H1 (cell line): ENCODE results near the gene ZBTB9. TPM values are rescaled to one million over a fixed set of nuclear protein-coding genes. Genes with fewer than 3 reads are reported as not detected.

ENCODE experiments used
- BCL11A ChIP-seq, 2 experiments: IDR thresholded peaks; one replicate each; pipeline ENCODE4 v1.6.1; 2011; ENCODE audit warnings: low read depth in 2 of 2, low read length in 2 of 2, mild to moderate bottlenecking in 2 of 2
- CEBPB ChIP-seq: IDR thresholded peaks from 2 replicates; pipeline ENCODE4 v1.6.1; 2012; ENCODE audit warnings: low read depth, low read length
- EGR1 ChIP-seq: IDR thresholded peaks from 2 replicates; pipeline ENCODE4 v1.6.1; 2011; ENCODE audit warnings: low read depth, low read length, borderline replicate concordance
- NRF1 ChIP-seq: IDR thresholded peaks from 2 replicates; pipeline ENCODE4 v1.6.1; 2011; ENCODE audit warnings: mild to moderate bottlenecking, low read depth, low read length, improper control_type of control experiment
- POLR2A ChIP-seq, 2 experiments: IDR thresholded peaks; 1 replicate in 1 of 2; 2 replicates in 1 of 2; pipeline ENCODE4 v1.6.1; 2011; ENCODE audit warnings: low read depth in 2 of 2, low read length in 2 of 2, mild to moderate bottlenecking in 2 of 2; ENCODE audit errors: control extremely low read depth in 1 of 2
- POLR2AphosphoS5 ChIP-seq: IDR thresholded peaks from 2 replicates; pipeline ENCODE4 v1.6.1; 2011; ENCODE audit warnings: low read depth, low read length
- RXRA ChIP-seq: IDR thresholded peaks from 2 replicates; pipeline ENCODE4 v1.6.1; 2011; ENCODE audit warnings: low read depth, mild to moderate bottlenecking, low read length, moderate library complexity; ENCODE audit not compliant: insufficient read depth
- TAF1 ChIP-seq: IDR thresholded peaks from 2 replicates; pipeline ENCODE4 v1.6.1; 2011; ENCODE audit warnings: mild to moderate bottlenecking, low read depth, low read length
- polyA plus RNA-seq, 7 experiments: library from polyadenylated mRNA; depleted of rRNA in 3 of 7; stranded (reverse) in 5 of 7; unstranded in 2 of 7; fragments of >200 nt in 5 of 7; fragments of 200-250 nt in 2 of 7; gene quantifications; 1 replicate in 5 of 7; 2 replicates in 1 of 7; 4 replicates in 1 of 7; pipeline versions ENCODE4 v1.2.1 to v1.2.3, GENCODE V29; 2011 to 2013; ENCODE audit warnings: missing spikeins in 2 of 7, mixed read lengths in 2 of 7
- total RNA-seq: library from RNA; stranded (reverse); fragmentation: NEBNext Ultra II Directional; extraction: Animal tissue kit (Norgen Biotek cat#: 25700); gene quantifications from 2 replicates; pipeline ENCODE4 v1.2.1, GENCODE V29; 2021
- TF ChIP-seq, protein P1 (sequence below): fragments of 300-600 bp; sonication (generic); IDR thresholded peaks from 2 replicates; pipeline ENCODE4 v1.7.1; 2012; ENCODE audit warnings: low read length, moderate library complexity, mild to moderate bottlenecking, inconsistent platforms; ENCODE audit not compliant: insufficient replicate concordance

Gene ZBTB9
- total and polyA plus RNA-seq, 2 of the 8 experiments (the other 6 are each of a cell fraction or from before 2014, with no cell fraction given) = 16.9 to 20.2 TPM

DNA sequence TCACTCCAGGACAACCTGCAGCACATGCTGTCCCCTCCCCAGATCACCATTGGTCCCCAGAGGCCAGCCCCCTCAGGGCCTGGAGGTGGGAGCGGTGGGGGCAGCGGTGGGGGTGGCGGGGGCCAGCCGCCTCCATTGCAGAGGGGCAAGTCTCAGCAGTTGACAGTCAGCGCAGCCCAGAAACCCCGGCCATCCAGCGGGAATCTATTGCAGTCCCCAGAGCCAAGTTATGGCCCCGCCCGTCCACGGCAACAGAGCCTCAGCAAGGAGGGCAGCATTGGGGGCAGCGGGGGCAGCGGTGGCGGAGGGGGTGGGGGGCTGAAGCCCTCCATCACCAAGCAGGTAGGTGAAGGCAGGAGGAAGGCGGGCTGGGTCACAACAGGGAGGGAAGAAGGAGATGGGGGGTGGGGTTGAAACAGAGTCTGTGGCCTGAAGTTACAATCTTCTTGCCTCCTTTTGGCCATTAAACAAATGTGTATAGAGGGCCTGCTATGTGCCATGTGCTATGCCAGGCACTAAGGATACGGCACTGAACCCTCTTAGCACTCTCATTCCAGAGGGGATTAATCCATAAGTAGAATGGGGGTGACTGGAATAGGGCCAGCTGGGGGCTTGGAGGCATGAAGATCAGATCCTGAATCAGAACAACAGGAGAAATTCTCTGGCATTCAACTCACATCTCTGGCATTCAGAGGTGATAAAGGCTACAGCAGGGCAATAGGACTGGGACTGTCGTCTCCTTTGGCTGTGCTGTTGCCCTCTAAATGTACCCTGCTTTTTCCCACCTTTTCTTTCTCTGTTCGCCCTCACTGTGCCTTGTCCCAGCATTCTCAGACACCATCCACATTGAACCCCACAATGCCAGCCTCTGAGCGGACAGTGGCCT, 10.5 kb upstream of the ZBTB9 start (continued):
- TF ChIP-seq, protein P1, sequence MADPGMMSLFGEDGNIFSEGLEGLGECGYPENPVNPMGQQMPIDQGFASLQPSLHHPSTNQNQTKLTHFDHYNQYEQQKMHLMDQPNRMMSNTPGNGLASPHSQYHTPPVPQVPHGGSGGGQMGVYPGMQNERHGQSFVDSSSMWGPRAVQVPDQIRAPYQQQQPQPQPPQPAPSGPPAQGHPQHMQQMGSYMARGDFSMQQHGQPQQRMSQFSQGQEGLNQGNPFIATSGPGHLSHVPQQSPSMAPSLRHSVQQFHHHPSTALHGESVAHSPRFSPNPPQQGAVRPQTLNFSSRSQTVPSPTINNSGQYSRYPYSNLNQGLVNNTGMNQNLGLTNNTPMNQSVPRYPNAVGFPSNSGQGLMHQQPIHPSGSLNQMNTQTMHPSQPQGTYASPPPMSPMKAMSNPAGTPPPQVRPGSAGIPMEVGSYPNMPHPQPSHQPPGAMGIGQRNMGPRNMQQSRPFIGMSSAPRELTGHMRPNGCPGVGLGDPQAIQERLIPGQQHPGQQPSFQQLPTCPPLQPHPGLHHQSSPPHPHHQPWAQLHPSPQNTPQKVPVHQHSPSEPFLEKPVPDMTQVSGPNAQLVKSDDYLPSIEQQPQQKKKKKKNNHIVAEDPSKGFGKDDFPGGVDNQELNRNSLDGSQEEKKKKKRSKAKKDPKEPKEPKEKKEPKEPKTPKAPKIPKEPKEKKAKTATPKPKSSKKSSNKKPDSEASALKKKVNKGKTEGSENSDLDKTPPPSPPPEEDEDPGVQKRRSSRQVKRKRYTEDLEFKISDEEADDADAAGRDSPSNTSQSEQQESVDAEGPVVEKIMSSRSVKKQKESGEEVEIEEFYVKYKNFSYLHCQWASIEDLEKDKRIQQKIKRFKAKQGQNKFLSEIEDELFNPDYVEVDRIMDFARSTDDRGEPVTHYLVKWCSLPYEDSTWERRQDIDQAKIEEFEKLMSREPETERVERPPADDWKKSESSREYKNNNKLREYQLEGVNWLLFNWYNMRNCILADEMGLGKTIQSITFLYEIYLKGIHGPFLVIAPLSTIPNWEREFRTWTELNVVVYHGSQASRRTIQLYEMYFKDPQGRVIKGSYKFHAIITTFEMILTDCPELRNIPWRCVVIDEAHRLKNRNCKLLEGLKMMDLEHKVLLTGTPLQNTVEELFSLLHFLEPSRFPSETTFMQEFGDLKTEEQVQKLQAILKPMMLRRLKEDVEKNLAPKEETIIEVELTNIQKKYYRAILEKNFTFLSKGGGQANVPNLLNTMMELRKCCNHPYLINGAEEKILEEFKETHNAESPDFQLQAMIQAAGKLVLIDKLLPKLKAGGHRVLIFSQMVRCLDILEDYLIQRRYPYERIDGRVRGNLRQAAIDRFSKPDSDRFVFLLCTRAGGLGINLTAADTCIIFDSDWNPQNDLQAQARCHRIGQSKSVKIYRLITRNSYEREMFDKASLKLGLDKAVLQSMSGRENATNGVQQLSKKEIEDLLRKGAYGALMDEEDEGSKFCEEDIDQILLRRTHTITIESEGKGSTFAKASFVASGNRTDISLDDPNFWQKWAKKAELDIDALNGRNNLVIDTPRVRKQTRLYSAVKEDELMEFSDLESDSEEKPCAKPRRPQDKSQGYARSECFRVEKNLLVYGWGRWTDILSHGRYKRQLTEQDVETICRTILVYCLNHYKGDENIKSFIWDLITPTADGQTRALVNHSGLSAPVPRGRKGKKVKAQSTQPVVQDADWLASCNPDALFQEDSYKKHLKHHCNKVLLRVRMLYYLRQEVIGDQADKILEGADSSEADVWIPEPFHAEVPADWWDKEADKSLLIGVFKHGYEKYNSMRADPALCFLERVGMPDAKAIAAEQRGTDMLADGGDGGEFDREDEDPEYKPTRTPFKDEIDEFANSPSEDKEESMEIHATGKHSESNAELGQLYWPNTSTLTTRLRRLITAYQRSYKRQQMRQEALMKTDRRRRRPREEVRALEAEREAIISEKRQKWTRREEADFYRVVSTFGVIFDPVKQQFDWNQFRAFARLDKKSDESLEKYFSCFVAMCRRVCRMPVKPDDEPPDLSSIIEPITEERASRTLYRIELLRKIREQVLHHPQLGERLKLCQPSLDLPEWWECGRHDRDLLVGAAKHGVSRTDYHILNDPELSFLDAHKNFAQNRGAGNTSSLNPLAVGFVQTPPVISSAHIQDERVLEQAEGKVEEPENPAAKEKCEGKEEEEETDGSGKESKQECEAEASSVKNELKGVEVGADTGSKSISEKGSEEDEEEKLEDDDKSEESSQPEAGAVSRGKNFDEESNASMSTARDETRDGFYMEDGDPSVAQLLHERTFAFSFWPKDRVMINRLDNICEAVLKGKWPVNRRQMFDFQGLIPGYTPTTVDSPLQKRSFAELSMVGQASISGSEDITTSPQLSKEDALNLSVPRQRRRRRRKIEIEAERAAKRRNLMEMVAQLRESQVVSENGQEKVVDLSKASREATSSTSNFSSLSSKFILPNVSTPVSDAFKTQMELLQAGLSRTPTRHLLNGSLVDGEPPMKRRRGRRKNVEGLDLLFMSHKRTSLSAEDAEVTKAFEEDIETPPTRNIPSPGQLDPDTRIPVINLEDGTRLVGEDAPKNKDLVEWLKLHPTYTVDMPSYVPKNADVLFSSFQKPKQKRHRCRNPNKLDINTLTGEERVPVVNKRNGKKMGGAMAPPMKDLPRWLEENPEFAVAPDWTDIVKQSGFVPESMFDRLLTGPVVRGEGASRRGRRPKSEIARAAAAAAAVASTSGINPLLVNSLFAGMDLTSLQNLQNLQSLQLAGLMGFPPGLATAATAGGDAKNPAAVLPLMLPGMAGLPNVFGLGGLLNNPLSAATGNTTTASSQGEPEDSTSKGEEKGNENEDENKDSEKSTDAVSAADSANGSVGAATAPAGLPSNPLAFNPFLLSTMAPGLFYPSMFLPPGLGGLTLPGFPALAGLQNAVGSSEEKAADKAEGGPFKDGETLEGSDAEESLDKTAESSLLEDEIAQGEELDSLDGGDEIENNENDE = no peak
- TF ChIP-seq EGR1 (no peak), POLR2A (IDR thresholded peaks at IDR 0.05; ENCODE audit: control extremely low read depth in 1 of 2, low read depth in 2 of 2, low read length in 2 of 2) (peak in 1 of 2 experiments; percentile 54; a peak in 1 of 3 replicates), TAF1 (no peak), NRF1 (no peak), CEBPB (no peak), BCL11A (IDR thresholded peaks at IDR 0.05; ENCODE audit: low read depth in 2 of 2, low read length in 2 of 2) (no peak), RXRA (no peak), POLR2AphosphoS5 (peak; percentile 65; the same call in 1 of the 2 replicates)
